Breast epithelium (tissue), 3 donors: Measurements from ENCODE around the gene LITAF.

ENCODE experiments used
- POLR2A ChIP-seq: fragments of 450-650 bp; IDR thresholded peaks from one replicate; pipeline ENCODE4 v1.6.1; 2016; ENCODE audit warnings: antibody characterized with exemption, mild to moderate bottlenecking, moderate library complexity
- POLR2AphosphoS5 ChIP-seq, 3 donors: sonication (generic); formaldehyde crosslinking; IDR thresholded peaks; one replicate each; pipeline ENCODE4 v1.6.1; 2017; ENCODE audit warnings: antibody characterized with exemption in 3 of 3

- TF ChIP-seq POLR2AphosphoS5 (IDR thresholded peaks at IDR 0.05) (no peak), POLR2A (no peak)
Observed at GRCh38 chr16:11610580-11610979, 23.9 kb upstream of the LITAF start.
